ENCODE measurements around the gene SERGEF.

SERGEF gene

DNA sequence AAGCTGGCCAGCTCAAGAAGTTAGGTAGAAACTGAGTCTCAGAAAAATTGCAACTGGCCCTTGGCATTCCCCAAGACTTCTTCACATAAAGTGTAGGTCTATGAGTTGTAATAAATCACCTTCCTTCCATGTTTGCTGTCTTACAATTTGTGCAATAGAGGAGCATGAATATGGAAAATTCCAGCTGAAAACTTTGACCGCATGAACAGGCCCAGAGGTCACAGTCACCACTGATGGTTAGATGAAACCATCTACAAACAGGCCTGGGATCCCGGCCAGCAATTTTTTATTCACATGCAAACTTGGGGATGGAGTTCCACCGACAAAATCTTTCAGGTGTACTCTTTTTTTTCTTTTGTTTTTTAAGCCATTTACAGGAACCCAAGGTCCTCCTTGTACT, 88.1 kb downstream of the SERGEF start:
- no peaks in the 10 kb centered on the region for H3K27me3 ChIP-seq (ENCODE audit: insufficient read depth, low read length)
- no peak overlapping the region for H3K4me3 ChIP-seq (ENCODE audit: low read length)
- H3K9me3 ChIP-seq (ENCODE audit: insufficient read depth, low read depth, low read length), result no peaks in the 10 kb centered on the region
- H3K9ac ChIP-seq (ENCODE audit: low read depth, low read length), result no peak overlapping the region
- H3K27ac ChIP-seq (ENCODE audit: low read depth, low read length), result no peak overlapping the region
- H3K36me3 ChIP-seq (ENCODE audit: insufficient read depth, low read length), result no peaks in the 10 kb centered on the region
- 91% methylated on average over 3 of the region's 3 CpGs for WGBS
- H3K4me1 ChIP-seq (ENCODE audit: insufficient read depth, low read length), result peaks cover 9% of the 10 kb centered on the region; the same call in 1 of the 2 replicates

- H3K9ac ChIP-seq (ENCODE audit: low read depth, low read length), result no peak overlapping the region
- no peaks in the 10 kb centered on the region for H3K27me3 ChIP-seq (ENCODE audit: insufficient read depth, low read length)
- no peak overlapping the region for H3K27ac ChIP-seq (ENCODE audit: low read depth, low read length)
- WGBS, result 94% methylated on average over 3 of the region's 3 CpGs
- H3K9me3 ChIP-seq (ENCODE audit: insufficient read depth, low read depth, low read length), result no peaks in the 10 kb centered on the region
- H3K4me3 ChIP-seq (ENCODE audit: low read length), result no peak overlapping the region
- H3K4me1 ChIP-seq (ENCODE audit: insufficient read depth, low read length), result peaks cover 18% of the 10 kb centered on the region
- no peaks in the 10 kb centered on the region for H3K36me3 ChIP-seq (ENCODE audit: insufficient read depth, low read length)
These were observed 89.6 kb downstream of the SERGEF start for GRCh38 chr11:17923217-17923616.

DNA sequence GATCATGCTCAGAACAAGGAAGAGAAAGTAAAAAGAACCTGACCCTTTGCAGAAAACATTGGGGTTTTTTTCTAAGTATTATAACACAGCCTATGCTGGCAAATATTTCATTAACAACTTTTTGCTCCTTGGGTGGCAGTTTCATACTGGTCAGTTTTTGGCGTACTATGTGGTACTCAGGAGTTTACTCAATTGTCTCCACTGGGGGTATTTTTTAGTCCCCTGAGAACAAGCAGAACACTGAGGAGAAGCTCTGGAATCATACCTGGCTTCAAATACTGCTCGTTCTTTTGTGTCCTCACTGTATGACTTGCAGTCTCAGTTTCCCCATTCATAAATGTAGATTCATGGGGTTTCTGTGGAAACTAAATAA, 90.4 kb downstream of the SERGEF start:
- Histone ChIP-seq H3K4me3 (ENCODE audit: low read length) (no peak overlapping the region), H3K9ac (ENCODE audit: low read depth, low read length) (no peak overlapping the region), H3K27me3 (ENCODE audit: insufficient read depth, low read length) (no peaks in the 10 kb centered on the region), H3K9me3 (ENCODE audit: insufficient read depth, low read depth, low read length) (no peaks in the 10 kb centered on the region), H3K4me1 (ENCODE audit: insufficient read depth, low read length) (peaks cover 26% of the 10 kb centered on the region), H3K27ac (ENCODE audit: low read depth, low read length) (no peak overlapping the region), H3K36me3 (ENCODE audit: insufficient read depth, low read length) (no peaks in the 10 kb centered on the region)
- 50% methylated on average over 2 of the region's 2 CpGs for WGBS

GRCh38 chr11:17921659-17922415, 91.0 kb downstream of the SERGEF start:
- WGBS, result 78% methylated on average over 4 of the region's 4 CpGs
- Histone ChIP-seq H3K36me3 (ENCODE audit: insufficient read depth, low read length) (no peaks in the 10 kb centered on the region), H3K9me3 (ENCODE audit: insufficient read depth, low read depth, low read length) (no peaks in the 10 kb centered on the region), H3K4me1 (ENCODE audit: insufficient read depth, low read length) (peaks cover 27% of the 10 kb centered on the region), H3K9ac (ENCODE audit: low read depth, low read length) (no peak overlapping the region), H3K27me3 (ENCODE audit: insufficient read depth, low read length) (no peaks in the 10 kb centered on the region), H3K4me3 (ENCODE audit: low read length) (no peak overlapping the region), H3K27ac (ENCODE audit: low read depth, low read length) (no peak overlapping the region)

DNA sequence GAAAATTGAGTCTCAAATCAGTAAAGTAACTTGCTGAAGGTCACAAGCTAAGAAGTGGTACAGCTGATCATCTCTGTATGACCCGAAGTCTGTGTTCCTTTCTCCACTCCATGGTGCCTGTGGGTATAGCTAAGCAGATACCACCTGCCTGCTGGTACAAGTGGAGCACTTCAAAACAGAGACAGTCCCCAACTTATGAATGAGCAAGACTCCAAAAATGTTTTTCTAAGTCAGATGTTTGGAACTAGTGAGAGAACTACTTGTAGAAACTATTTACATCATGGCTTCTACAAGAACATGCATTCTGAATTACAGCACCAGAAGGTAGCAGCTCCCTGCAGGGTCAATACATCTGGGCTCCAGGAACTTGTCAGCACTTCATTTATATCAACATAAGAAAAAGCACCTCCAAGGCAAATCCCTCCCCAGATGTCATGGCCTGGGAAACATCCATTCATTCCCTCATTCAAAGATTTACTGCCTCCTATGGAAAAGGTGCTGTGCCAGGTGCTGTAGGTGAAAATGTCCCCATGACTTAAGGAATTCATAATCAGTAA, 94.7 kb downstream of the SERGEF start:
- H3K4me3 ChIP-seq (ENCODE audit: low read length), result no peak overlapping the region
- H3K9ac ChIP-seq (ENCODE audit: low read depth, low read length), result no peak overlapping the region
- 79% methylated on average over 1 of the region's 1 CpG for WGBS
- H3K4me1 ChIP-seq (ENCODE audit: insufficient read depth, low read length), result peaks cover 27% of the 10 kb centered on the region
- H3K9me3 ChIP-seq (ENCODE audit: insufficient read depth, low read depth, low read length), result no peaks in the 10 kb centered on the region
- H3K36me3 ChIP-seq (ENCODE audit: insufficient read depth, low read length), result no peaks in the 10 kb centered on the region
- no peaks in the 10 kb centered on the region for H3K27me3 ChIP-seq (ENCODE audit: insufficient read depth, low read length)
- peak overlapping the region; percentile 66; the same call in 1 of the 2 replicates for H3K27ac ChIP-seq (ENCODE audit: low read depth, low read length)

DNA sequence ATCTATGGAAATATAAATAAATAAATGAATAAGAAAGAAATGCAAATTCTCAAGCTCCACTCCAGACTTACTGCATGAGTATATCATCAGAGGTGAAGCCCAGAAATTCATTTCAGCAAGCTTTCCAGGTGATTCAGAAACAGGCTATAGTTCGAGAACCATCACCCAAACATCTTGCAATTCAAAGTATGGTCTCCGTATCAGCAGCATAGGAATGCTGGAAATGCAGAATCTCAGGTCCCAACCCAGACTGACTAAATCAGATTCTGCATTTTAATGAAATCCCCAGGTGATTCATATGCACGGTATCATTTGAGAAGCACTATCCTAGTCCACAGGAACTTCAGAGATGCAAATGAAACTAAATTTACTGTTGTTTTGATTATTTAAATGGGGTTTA, 95.3 kb downstream of the SERGEF start:
- H3K9me3 ChIP-seq (ENCODE audit: insufficient read depth, low read depth, low read length), result no peaks in the 10 kb centered on the region
- no peak overlapping the region for H3K9ac ChIP-seq (ENCODE audit: low read depth, low read length)
- no peaks in the 10 kb centered on the region for H3K36me3 ChIP-seq (ENCODE audit: insufficient read depth, low read length)
- peaks cover 27% of the 10 kb centered on the region for H3K4me1 ChIP-seq (ENCODE audit: insufficient read depth, low read length)
- 75% methylated on average over 3 of the region's 3 CpGs for WGBS
- H3K27ac ChIP-seq (ENCODE audit: low read depth, low read length), result peak overlapping the region; percentile 66; the same call in 1 of the 2 replicates
- H3K4me3 ChIP-seq (ENCODE audit: low read length), result no peak overlapping the region
- no peaks in the 10 kb centered on the region for H3K27me3 ChIP-seq (ENCODE audit: insufficient read depth, low read length)

DNA sequence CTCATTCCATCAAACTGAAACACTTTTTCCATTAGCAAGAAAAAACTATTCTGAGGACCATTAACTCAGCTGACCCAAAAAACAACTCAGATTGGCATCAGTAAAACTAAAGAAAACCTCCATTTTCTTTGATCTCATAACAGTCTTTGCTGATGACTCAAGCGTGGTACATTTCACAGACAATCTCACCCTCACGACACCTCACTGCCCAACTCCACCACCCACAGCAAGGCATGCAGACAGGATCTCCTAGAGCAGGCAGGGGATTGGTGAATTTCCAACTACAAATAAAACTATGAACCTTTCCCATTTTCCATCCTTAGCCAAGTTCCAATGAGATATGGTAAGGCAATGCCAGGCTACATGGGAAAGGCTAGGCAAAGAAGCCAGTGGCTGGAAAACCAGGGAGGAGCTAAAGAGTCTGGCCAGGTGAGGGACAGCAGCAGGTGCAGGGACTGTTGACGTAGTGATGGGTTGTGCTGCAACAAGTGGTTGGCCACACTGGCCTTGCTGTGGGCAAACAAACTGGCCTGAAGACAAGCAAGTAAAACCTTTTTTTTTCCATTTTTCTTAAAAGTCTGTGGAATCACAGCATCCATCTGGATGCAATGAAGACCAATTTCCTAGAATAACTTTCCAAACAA, 97.2 kb downstream of the SERGEF start:
- H3K27me3 ChIP-seq (ENCODE audit: insufficient read depth, low read length), result no peaks in the 10 kb centered on the region
- no peak overlapping the region for H3K9ac ChIP-seq (ENCODE audit: low read depth, low read length)
- no peaks in the 10 kb centered on the region for H3K9me3 ChIP-seq (ENCODE audit: insufficient read depth, low read depth, low read length)
- H3K4me1 ChIP-seq (ENCODE audit: insufficient read depth, low read length), result peaks cover 19% of the 10 kb centered on the region
- no peaks in the 10 kb centered on the region for H3K36me3 ChIP-seq (ENCODE audit: insufficient read depth, low read length)
- 92% methylated on average over 3 of the region's 3 CpGs for WGBS
- no peak overlapping the region for H3K4me3 ChIP-seq (ENCODE audit: low read length)
- no peak overlapping the region for H3K27ac ChIP-seq (ENCODE audit: low read depth, low read length)

- Histone ChIP-seq H3K9ac (ENCODE audit: low read depth, low read length) (no peak overlapping the region), H3K36me3 (ENCODE audit: insufficient read depth, low read length) (no peaks in the 10 kb centered on the region), H3K27me3 (ENCODE audit: insufficient read depth, low read length) (no peaks in the 10 kb centered on the region), H3K27ac (ENCODE audit: low read depth, low read length) (no peak overlapping the region), H3K4me3 (ENCODE audit: low read length) (no peak overlapping the region), H3K4me1 (ENCODE audit: insufficient read depth, low read length) (peaks cover 19% of the 10 kb centered on the region), H3K9me3 (ENCODE audit: insufficient read depth, low read depth, low read length) (no peaks in the 10 kb centered on the region)
- WGBS, result 89% methylated on average over 4 of the region's 4 CpGs
These were observed 97.9 kb downstream of the SERGEF start for GRCh38 chr11:17914957-17915356.

DNA sequence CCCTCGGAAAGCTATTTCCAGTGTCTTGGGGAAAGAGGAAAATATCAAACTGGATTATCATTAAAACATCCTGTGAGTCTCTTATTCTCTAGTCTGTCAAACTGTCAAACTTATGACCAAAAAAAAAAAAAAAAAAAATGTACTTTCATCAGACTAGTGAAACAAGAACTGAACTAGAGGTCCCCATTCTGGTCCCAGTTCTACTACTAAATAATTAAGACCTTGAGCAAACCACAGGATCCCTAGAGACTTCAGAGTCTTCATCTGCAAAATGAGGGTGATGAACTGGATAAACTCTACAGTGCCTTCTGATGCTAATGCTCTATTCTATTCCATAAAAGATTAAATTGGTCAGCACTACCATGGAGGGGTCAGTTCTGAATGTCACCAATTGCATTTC, 105.8 kb downstream of the SERGEF start:
- WGBS, result 86% methylated on average over 1 of the region's 1 CpG
- H3K4me3 ChIP-seq (ENCODE audit: low read length), result no peak overlapping the region

DNA sequence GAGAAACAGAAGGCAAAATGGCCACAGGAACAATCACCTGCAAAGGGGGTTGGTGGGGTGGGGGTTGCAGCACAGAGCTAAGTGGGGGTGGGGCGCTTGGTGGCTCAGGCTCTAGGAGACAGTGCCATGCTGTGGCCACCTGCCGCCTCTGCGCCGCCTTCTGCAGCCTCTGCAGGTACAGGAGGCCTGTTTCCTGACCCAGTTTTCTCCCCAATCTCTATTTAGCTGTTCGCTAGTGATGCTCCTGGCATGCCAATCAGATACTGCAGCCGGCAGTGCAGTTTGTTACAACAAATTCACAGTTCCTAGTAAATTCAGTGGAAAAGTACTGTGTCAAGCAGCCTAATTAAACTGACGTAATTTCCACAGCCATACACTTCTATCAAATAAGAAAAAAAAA, 106.4 kb downstream of the SERGEF start:
- Histone ChIP-seq H3K4me1 (ENCODE audit: insufficient read depth, low read length) (peaks cover 11% of the 10 kb centered on the region), H3K27ac (ENCODE audit: low read depth, low read length) (no peak overlapping the region)
- 41% methylated on average over 6 of the region's 7 CpGs for WGBS

More for the DNA sequence above, 105.8 kb downstream of the SERGEF start:
- Histone ChIP-seq H3K27ac (ENCODE audit: low read depth, low read length) (no peak overlapping the region), H3K4me1 (ENCODE audit: insufficient read depth, low read length) (peaks cover 11% of the 10 kb centered on the region), H3K27me3 (ENCODE audit: insufficient read depth, low read length) (no peaks in the 10 kb centered on the region), H3K9ac (ENCODE audit: low read depth, low read length) (no peak overlapping the region), H3K9me3 (ENCODE audit: insufficient read depth, low read depth, low read length) (no peaks in the 10 kb centered on the region), H3K36me3 (ENCODE audit: insufficient read depth, low read length) (no peaks in the 10 kb centered on the region)

DNA sequence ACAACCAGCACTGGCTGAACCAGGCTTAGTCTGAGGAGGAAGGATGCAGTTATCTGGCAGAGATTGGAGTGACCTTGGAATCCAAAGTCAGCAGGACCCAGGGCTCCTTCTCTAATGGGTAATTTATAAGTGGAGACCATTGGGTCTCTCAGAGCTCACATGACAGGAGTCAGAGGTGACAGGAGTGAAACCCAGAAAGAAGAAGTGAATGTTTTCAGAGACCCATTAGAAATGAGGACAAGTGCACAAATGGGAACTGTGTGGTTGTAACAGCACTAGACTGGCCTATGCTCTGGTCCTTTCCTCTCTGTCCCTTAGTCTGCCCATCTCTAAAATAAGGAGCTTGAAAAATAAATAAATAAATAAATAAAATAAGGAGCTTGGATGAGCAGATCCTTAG, 107.4 kb downstream of the SERGEF start:
- Histone ChIP-seq H3K36me3 (ENCODE audit: insufficient read depth, low read length) (no peaks in the 10 kb centered on the region), H3K27me3 (ENCODE audit: insufficient read depth, low read length) (no peaks in the 10 kb centered on the region), H3K4me3 (ENCODE audit: low read length) (no peak overlapping the region), H3K27ac (ENCODE audit: low read depth, low read length) (no peak overlapping the region), H3K9ac (ENCODE audit: low read depth, low read length) (no peak overlapping the region), H3K4me1 (ENCODE audit: insufficient read depth, low read length) (peaks cover 11% of the 10 kb centered on the region), H3K9me3 (ENCODE audit: insufficient read depth, low read depth, low read length) (no peaks in the 10 kb centered on the region)

More for the DNA sequence above, 106.4 kb downstream of the SERGEF start:
- Histone ChIP-seq H3K27me3 (ENCODE audit: insufficient read depth, low read length) (no peaks in the 10 kb centered on the region), H3K9me3 (ENCODE audit: insufficient read depth, low read depth, low read length) (no peaks in the 10 kb centered on the region), H3K9ac (ENCODE audit: low read depth, low read length) (no peak overlapping the region), H3K36me3 (ENCODE audit: insufficient read depth, low read length) (no peaks in the 10 kb centered on the region), H3K4me3 (ENCODE audit: low read length) (no peak overlapping the region)

Measured in HUES64 (cell line).